NCI-H2029 treated with DMSO at 0.1 percent for 48 hours (cell line): ENCODE data around the gene IL23R.

Experiments
- DNase-seq: peaks from one replicate; lab custom pipeline; 2025; lab: John Stamatoyannopoulos, UW

IL23R gene

DNA sequence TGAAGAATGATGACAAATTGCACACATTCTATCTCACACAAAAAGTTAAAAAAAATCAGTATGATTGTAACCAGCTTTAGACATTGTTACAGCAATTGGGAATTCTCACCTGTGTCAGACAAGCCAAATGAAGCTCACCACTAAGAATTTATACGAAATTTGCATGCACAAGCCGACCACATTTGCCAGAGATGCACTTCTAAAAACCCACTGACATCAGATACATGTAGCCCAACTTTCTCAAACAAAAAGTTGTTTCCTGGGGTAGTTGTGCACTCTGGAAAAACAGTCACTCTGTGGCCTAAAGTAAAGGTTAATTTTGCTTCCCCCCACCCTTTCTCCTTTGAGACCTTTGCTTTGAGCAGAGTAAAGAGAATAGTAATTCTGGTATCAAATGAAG, 73.5 kb downstream of the IL23R start:
- DNase-seq = no peak

DNA sequence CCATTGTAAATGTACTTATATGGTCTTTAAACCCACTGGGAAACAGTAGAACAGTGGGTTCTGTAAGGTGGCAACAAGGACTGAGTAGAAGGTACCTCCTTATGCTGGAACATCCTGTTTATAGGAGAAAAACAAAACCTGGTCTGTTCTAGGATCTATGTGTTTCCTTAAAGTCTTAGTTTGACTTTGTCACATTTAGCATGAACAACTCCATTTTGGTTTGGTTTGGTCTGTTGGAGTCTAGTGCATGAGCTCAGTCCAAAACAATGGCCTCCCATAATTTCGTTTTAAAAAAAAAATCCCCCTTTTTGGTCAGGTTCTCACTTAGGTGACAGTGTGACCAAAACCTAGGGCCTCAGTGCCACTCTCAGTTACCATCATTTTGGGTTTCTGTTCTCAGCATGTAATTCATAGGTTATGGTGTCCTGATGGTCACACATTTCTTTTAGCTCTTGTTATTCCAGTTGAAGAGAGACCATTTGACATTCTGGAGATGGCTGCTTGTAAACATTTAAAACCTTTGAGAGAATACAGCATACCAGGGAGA, 75.0 kb downstream of the IL23R start:
- DNase-seq = no peak

- no peak for DNase-seq
These were observed 75.8 kb downstream of the IL23R start for GRCh38 chr1:67242016-67242415.

- DNase-seq = no peak
These were observed 83.9 kb downstream of the IL23R start for GRCh38 chr1:67250051-67250653.

DNA sequence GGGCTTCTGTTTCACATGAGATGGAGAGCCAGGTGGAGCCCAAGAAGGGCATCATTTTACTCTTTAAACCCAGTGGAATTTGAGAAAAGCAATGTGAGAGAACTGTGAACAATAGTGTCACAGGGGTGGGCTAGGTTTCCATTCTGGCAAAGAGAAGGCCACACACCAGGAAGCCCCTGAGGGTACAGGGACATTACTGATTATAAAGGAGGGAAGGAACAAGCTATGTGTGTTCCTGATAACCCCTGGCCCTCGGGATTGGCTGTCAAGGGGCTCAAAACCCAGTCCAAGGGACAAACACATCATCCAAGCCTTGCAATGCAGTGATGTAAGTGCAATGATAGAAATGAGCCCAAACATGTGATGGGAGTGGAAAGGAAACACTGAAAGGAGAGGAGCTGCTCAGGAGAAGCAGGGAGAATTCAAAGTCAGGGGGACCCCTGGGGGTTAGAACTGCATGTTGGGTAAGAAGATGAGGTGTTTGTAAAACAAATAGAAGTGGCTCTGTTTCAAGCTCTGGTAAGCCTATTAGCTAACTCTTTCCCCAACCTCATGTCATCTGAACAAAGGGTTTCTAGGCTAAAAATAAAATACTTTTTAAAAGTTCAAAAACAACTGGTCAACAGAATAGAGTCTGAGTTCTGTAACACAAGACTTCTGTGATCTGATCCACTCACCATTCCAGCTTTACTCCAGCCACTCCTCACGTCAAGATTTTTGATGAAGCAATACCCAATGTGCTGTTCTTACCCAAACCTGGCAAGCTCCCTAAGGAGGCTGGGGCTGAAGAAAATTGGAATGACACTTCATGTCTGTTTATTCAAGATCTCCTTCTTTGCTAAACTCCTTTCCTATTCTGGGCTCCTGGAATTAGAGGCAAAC, 90.3 kb downstream of the IL23R start:
- DNase-seq = no peak

DNA sequence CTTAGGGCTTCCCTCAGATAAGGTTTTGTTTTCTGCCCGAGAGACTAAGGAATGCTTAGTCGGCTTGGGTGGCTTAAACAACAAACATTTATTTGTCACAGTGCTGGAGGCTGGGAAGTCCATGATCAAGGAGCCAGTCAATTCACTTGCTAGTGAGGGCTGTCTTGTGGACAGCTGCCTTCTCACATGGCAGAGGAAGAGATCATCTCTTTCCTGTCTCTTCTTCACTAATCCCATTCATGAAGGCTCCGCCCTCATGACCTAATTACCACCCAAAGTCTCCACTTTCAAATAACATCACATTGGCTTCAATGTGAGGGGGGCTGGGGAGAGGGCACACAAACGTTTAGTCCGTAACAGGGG, 90.9 kb downstream of the IL23R start:
- no peak for DNase-seq

- DNase-seq = no peak
These were observed 95.4 kb downstream of the IL23R start for GRCh38 chr1:67261680-67262079.

DNA sequence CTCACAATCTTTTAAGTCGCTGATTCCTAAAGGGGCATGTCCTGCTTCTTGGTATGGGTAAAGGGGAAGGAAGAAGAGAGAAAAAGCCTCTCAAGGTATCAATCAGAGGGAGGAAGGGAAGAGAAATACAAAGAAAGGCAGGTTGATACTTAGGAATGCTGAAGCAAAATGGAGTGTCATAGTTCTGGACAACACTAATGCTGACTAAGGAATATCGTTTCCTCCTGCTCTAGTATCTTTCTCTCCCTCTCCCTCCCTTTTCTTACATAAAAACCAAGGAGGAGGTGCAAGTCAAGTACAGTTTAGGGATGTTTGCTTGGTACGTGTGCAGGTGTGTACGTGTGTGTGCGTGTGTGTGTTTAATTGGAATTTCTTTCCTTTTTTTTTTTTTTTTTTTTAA, 96.5 kb downstream of the IL23R start:
- DNase-seq = no peak

DNA sequence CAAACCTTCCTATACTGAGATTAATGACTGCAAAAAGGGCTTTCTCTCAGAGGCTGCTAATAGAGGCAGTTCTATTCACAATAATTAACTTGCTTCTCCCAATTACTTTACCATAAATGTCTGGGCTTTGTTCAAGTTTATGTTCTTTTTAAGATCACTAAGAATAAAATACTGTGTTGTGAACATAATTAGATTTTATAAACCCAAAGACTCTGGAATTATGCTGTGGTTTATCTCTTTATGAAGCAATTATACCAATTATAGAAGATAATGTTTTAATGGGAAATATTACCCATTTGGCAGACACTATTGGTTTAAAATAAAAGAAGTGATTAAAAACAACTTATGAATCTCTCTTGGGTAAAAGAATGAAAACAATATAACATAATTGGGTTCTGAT, 97.9 kb downstream of the IL23R start:
- no peak for DNase-seq

DNA sequence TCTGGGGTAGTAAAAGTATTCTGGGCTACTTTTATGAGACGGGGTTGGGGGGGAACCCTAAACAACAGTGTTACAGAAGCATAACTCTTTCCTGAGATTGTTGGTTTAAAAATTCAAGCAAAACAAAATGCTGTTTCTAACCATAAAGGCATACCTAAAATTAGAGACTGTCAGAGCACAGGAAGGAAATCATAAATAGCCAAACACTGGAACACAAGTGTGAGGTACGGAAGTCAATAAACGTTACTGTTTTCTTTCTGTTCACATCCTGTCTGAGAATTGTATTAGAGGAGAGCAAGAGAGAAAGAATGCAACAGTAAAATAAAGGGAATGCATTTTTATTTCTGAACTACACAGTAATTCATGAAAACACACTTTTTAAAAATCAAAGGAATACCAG, 98.6 kb downstream of the IL23R start:
- DNase-seq = no peak

DNA sequence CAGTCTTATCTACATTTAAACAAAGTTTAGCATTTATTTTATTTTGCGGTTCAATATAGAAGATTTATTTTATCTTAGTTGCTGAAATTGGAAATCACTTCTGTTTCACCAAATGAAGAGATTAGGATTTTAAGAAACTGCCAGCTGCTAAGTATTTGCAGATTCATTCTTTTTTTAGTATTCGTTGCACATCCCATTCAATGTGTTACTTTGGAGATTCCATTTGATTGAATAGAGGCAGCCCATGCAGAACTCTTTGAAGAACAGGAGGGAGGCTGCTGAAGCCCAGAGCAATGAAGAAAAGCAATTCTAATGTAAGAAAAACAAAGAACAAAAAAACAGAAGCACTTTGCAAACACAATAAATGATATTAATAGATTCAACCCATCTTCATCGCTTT, 102.8 kb downstream of the IL23R start:
- no peak for DNase-seq

GRCh38 chr1:67270541-67270940, 104.3 kb downstream of the IL23R start:
- DNase-seq = no peak

DNA sequence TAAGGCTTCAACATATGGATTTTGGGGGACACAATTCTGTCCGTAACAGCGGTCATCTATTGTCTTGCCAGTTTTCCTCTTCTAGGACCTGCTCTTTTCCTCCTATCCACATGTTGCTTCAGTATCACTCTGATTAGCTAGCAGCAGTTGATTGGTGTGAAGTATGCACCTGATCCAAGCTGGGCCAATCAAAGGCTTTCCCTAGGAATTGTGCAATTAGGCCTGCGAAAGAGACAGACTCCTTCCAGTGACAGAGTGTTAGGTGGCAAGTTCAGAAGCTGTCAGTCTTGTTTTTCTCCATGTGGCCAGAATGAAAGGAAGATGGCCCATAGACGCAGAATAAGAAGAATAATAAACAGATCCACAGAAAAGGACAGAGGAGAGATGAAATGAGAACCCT, 107.3 kb downstream of the IL23R start:
- DNase-seq = no peak

- DNase-seq = no peak
These were observed 108.5 kb downstream of the IL23R start for GRCh38 chr1:67274623-67275325.

DNA sequence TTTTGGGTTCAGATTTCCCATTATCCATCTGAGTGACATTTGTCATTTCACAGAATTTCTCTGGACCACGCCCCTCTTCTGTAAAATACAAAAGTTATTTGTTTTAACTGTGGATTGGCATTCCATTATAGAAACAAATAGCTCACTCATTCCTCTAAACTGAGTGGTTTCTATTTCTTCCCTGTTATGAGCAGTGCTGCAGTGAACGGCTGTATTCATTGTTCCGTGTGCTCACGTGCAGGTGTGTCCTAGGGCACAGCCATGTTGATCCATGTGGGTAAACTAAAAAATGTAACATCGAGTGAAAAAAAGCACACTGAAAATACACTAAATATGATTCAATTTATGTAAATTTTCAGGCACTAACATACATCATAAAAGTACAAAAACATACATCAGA, 114.4 kb downstream of the IL23R start:
- no peak for DNase-seq

DNA sequence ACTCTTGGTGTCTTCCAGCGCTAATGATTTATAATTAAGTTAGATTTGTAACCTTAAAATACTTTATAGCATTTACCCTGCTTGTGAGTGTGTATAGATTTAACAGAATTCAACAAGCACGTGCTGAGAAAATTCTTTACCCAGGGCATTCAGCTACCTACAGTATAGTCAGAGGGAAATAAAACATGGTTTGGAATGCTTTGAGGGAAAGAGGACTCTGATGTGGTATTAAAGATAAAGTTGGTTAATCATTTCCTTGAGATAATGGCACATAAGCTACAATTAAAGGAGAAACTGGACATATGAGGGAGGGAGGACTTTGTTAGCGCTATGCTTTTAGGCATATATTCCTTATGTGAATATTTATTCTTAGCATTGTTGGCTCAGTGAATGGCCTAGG, 115.0 kb downstream of the IL23R start:
- no peak for DNase-seq

- no peak for DNase-seq
These were observed 119.7 kb downstream of the IL23R start for GRCh38 chr1:67285780-67286488.

DNA sequence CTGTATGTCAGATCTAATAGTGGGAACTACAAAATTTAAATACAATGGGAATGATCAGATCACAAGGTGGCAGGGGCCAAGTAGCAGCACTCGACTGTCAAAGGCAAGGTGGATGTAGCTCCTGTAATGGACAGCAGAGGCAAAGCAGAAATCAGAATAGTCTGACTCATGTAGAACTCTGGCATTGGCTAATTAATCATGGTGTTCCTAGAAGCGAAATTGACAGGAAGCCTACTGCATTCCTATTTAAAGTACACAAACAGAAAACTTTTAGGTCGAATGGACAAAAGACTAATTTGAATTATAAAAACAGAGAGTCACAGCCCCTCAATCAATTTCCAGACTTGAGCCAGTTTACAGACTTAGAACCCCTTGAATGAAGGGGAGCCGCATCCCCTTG, 124.0 kb downstream of the IL23R start:
- no peak for DNase-seq

- DNase-seq = no peak
These were observed 128.8 kb downstream of the IL23R start for GRCh38 chr1:67294836-67295617.

DNA sequence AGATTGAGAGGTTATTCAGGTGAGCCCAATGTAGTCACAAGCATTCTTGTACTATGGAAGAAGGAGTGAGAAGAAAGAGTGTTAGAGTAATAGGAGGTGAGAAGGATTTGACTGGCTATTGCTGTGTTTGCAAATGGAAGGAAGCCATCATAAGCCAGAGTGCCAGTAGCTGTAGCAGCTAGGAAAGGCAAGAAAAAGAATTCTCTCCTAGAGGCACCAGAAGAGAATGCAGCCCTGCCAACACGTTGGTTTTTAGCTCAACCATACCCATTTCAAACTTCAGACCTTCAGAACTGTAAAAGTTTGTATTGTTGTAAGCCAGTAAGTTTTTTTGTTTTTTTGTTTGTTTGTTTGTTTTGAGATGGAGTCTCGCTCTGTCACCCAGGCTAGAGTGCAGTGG, 132.5 kb downstream of the IL23R start:
- no peak for DNase-seq

- no peak for DNase-seq
These were observed 133.0 kb downstream of the IL23R start for GRCh38 chr1:67299296-67299695.
